HG03342 (cell line): ENCODE data around the gene FILIP1.

Source experiments
- ATAC-seq: cut with Tn5 transposase; IDR thresholded peaks from one replicate; pipeline ENCODE4 v1.9.1; 2021; ENCODE audit warnings: mild to moderate bottlenecking, moderate library complexity; ENCODE audit not compliant: unreplicated experiment

FILIP1 gene

DNA sequence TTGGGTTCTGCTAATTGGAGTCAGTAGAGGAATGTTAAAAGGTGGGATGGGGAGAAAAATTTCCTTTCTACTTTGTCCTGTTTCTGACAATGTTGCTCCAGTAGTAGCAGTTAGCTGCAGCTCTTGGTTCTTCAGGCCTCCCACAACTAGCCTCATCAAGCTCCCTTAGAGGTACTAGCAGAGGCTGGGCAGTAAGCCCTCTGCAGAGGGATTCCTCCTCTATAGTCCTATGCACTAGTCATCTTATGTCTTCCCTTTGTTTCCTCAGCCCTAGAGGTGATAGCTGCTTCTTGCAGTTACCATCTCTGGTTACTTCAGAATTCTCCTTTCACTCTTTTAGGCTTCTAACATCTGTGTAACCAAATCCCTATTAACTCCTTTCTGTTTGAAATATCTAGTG, 99.8 kb downstream of the FILIP1 start:
- no peak for ATAC-seq

- ATAC-seq, result no peak
Observed at GRCh38 chr6:75391276-75391675, 102.3 kb downstream of the FILIP1 start.

DNA sequence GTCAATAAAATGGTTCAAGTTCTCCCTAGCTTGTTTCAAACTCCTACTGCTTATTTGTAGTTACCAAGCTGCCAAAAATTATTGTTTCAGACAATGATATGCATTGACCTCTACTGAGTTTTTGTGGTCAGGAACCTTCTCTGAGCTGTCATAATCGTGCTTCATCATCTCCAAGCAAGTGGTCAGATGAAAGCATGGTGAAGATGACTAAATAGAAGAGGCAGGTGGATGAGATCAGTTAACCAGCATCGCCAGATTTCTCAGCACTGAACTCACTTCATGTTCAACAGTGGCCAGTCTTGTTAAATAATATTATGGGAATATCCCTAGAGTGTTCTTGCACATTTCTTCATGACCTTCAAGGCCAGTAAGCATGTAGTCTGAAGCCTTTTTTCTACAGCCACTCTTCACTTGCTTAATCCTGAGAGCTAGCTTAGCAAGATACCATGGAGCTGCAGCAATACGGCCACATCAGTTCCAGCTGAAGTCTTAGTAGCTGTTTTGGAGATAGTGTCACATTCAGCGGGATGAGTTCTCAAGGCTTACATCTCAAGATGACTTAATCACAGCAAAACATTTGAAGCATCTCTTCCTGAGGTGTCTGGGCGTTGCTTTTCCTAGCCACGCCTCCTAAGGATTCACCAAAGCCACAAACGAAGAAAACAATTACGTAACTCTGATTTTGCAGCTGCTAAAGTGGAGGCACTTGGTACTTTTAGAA, 107.4 kb downstream of the FILIP1 start:
- no peak for ATAC-seq

DNA sequence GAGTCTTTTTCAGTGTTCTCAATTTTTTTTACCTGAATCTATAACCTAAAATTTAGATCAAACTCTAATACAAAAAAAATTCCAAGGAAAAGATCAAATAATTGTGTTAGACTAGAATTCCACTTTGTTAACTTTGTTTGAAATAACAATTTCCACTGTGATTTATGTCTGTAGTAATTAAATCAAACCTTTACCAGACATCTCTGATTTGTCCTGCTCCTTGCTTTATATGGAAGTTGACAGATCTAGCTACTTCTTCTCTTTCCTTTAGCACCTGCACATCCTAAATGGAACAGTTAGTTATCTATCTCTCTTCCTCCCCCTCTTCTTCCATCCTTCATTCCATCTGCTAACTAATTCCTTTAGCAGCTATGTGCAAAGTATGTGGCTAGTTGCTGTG, 109.5 kb downstream of the FILIP1 start:
- ATAC-seq, result no peak

GRCh38 chr6:75382634-75382900, 111.0 kb downstream of the FILIP1 start:
- no peak for ATAC-seq

GRCh38 chr6:75381877-75382633, 111.5 kb downstream of the FILIP1 start:
- ATAC-seq, result no peak

- ATAC-seq, result no peak
Observed at GRCh38 chr6:75379536-75379935, 114.1 kb downstream of the FILIP1 start.

GRCh38 chr6:75378101-75378500, 115.5 kb downstream of the FILIP1 start:
- no peak for ATAC-seq

- no peak for ATAC-seq
Observed at GRCh38 chr6:75377386-75377785, 116.2 kb downstream of the FILIP1 start.

- no peak for ATAC-seq
Observed at GRCh38 chr6:75376347-75377024, 117.1 kb downstream of the FILIP1 start.

GRCh38 chr6:75374961-75375400, 118.6 kb downstream of the FILIP1 start:
- no peak for ATAC-seq

DNA sequence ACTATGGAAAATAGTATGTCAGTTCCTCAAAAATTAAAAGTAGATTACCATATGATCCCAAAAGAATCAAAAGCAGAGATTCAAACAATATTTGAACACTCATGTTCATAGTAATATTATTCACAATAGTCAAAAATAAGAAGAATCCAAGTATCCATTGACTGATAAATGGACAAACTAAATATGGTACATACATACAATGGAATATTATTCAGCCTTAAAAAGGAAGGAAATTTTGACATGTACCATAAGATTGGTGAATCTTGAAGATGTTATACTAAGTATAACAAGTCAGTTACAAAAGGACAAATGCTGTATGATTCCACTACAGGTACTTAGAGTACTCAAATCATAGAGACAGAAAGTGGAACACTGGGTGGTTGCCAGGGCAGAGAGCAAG, 120.7 kb downstream of the FILIP1 start:
- ATAC-seq, result no peak

GRCh38 chr6:75370011-75370410, 123.6 kb downstream of the FILIP1 start:
- ATAC-seq, result no peak

GRCh38 chr6:75368864-75369402, 124.7 kb downstream of the FILIP1 start:
- ATAC-seq, result no peak

DNA sequence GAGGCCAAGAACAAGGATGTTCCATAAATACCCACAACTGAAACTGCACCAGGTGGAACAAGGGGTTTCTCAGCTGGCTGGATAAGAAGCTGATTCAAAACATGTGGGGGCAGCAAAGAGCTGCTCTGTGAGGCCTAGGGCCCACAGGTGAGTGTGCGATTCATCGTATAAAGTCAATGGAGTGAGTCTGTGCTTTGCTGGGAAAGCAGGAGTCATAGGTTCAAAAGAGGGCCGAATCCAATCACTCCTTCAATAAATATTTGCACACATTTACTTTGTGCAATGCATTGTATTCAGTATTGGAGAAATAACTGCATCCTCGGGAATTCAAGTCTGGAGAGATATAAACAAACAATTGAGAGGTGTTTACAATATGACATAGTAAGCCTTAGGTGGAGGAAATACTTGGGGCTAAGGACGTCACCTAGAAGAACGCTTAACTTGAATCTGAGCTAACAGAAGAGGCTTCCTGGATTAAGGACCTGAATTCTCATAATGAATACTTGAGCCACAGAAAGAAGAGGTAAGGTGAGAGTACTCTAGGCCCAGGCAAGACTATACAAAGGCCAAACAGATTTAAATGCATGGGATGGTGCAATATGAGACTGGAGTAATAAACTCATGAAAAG, 125.3 kb downstream of the FILIP1 start:
- no peak for ATAC-seq

GRCh38 chr6:75363304-75363703, 130.3 kb downstream of the FILIP1 start:
- no peak for ATAC-seq

GRCh38 chr6:75353644-75354043, 140.0 kb downstream of the FILIP1 start:
- no peak for ATAC-seq

- no peak for ATAC-seq
Observed at GRCh38 chr6:75351570-75351969, 142.0 kb downstream of the FILIP1 start.

- ATAC-seq, result no peak
Observed at GRCh38 chr6:75350808-75351207, 142.8 kb downstream of the FILIP1 start.

DNA sequence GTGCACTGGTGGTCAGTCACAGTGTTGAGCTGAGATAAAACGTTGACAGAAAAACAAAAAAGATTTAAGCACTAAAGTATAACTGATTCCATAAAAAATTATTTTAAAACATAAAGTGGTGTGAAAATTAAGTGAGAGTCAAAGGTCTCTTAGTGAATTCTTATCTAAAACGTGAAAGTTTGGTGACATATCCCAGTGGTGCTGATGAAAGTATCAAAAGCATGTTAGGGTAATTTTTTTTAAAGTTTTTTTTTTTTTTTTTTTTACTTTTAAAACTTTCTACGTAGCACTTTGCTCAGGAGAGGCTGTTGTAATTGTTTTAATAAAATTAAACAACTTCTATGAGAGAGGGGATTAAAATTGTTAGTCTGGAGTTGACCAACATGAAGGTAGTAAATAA, 143.4 kb downstream of the FILIP1 start:
- no peak for ATAC-seq

DNA sequence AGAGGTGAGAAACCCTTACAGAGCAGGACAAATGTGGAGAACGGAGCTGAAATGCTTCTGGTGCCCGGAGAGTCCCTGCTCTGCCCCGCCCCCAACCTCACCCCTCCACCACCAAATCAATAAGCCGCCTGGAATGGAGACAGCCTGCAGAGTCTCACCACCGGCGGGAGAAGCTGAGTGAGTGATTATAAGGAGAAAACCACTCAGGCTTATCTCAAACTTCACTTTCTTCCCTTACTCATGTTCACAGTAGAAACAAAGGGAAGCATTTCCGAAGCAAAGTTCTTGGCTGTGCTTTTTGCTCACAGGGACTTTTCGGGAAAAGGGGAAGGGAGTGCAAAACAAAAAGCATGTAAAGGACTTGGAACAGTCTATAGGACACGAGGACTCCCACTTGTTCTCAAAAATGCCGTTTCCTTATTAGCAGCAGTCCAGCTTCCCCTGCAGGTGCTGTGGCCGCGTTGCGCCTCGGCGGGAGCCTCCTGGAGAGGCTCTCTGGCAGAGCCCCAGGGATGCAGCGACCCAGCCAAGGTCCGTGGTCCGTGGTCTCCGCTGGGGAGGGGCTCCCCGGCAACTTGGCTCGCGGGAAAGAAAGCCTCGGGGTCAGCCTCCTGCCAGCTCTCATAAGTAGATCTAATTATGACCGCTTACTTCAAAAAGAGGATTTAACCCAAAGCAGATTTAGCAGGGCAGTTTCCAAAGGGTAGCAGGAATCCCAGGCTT, 144.2 kb downstream of the FILIP1 start:
- no peak for ATAC-seq
